GM10266 (cell line): ENCODE data around the gene MAP3K20.

ENCODE experiments used
- DNase-seq: peaks from one replicate; pipeline ENCODE4 v3.0.0; 2012; ENCODE audit errors: extremely low spot score
- TF ChIP-seq, protein P1 (sequence below): IDR thresholded peaks from 2 replicates; pipeline ENCODE4 v1.5.1; 2012; ENCODE audit warnings: mild to moderate bottlenecking, low read depth; ENCODE audit not compliant: control insufficient read depth, insufficient read depth; ENCODE audit errors: missing control alignments

The MAP3K20 gene

DNA sequence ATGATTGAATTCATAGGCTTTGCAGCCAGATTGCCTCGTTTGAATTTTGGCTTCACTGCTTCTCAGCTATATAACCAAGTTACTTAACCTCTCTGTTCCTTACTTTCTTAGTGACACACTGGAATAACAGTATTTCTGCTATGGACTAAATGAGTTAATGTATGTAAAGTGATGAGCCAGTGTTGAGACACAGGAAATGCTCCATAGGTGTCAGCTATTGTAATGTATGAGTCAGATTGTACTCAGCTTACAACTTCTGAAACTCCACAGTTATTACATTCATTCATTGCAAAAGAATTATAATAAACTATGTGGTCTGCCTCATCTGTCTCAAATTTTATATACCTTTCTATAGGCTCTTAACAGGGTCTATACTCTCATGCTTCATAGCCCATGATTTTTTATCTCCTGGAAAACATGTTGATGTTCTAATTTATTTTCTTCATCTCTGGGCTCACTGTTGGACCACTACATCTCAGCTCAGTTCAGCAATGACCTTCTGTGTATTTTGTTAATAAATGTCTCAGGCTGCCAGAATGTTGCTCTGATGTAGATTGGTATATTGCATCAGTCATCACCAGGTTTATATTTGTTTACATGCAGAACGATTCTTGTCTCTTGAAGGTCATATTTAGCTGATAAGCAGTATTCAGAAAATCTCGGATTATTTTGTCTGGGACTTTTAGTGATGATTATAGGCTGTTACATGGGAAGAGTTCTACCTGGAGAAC lies 76.2 kb downstream of the MAP3K20 start:
- DNase-seq, result peak; percentile 22
- TF ChIP-seq, protein P1, sequence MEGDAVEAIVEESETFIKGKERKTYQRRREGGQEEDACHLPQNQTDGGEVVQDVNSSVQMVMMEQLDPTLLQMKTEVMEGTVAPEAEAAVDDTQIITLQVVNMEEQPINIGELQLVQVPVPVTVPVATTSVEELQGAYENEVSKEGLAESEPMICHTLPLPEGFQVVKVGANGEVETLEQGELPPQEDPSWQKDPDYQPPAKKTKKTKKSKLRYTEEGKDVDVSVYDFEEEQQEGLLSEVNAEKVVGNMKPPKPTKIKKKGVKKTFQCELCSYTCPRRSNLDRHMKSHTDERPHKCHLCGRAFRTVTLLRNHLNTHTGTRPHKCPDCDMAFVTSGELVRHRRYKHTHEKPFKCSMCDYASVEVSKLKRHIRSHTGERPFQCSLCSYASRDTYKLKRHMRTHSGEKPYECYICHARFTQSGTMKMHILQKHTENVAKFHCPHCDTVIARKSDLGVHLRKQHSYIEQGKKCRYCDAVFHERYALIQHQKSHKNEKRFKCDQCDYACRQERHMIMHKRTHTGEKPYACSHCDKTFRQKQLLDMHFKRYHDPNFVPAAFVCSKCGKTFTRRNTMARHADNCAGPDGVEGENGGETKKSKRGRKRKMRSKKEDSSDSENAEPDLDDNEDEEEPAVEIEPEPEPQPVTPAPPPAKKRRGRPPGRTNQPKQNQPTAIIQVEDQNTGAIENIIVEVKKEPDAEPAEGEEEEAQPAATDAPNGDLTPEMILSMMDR, result no peak

DNA sequence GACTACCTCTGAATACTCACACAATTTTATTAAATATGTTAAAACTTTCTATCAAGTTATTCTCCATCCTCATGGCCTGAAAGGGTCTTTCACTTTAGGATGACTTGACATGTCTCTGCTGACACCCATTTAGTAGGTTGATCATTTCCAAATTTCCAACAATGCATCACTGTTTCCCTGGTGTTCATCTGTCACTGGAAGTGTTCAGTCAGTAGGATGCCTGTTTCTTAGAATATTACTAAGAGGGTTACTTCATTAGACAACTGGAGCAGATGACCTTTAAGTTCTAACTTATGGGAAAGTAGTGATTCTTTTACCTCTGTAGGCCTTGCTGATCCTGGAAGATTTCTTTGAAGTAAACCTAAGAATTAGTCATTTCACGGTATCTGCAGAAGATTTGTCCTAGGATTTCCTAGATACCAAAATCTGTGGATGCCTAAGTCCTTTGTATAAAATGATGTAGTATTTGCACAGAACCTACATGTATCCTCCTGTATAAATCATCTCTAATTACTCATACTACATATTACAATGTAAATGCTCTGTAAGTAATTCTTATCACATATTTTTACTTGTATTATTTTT lies 77.7 kb downstream of the MAP3K20 start:
- no peak for DNase-seq
- TF ChIP-seq, protein P1, result no peak

GRCh38 chr2:173157676-173158293 lies 82.1 kb downstream of the MAP3K20 start:
- TF ChIP-seq, protein P1, result no peak
- DNase-seq, result no peak

- TF ChIP-seq, protein P1, result no peak
- DNase-seq, result no peak
These were observed 84.3 kb downstream of the MAP3K20 start for GRCh38 chr2:173159791-173160463.

- TF ChIP-seq, protein P1, result no peak
- no peak for DNase-seq
These were observed 85.0 kb downstream of the MAP3K20 start for GRCh38 chr2:173160618-173161017.

GRCh38 chr2:173161040-173161439 lies 85.4 kb downstream of the MAP3K20 start:
- TF ChIP-seq, protein P1, result no peak

More at GRCh38 chr2:173161040-173161439, 85.4 kb downstream of the MAP3K20 start:
- DNase-seq, result no peak
